ENCODE data around the gene DCP1A.

DCP1A gene

DNA sequence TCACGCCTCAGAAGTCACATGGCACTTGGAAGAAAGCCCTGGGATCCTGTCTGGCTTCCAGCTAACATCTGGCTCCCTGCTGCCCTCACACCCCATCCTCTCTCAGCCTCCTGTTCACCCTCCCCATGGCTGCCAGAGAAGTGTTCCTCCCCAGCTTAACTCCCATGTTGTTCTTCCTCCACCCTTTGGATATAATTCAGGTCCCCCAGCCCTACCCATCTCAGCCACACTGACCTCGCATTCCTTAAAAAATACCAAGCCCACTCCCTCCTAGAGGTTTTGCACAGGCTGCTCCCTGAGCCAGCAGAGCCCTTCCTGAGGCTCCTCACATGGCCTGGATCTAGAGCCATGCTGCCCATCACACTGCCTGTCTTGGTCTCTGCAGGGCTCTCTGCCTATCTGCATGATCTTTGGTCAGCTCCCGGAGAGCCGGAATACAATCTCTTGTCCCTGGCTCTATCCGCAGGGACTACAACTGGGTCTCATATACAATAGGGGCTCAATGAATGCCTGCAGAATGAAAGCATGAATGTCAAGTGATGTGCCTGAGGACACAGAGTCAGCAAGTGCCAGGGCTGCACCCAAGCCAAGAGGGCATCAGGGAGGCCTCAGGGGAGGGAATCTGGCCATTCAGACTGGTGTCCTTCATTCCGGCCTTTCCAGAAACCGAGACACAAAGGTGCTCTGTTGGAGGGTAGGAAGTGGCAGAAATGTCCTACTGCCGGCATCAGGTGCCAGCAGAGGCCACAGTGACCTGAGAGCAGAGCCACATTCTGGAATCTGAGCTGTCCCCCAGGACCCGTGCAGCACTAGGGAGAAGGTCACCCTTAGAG is 87.7 kb downstream of the DCP1A start:
- Histone ChIP-seq H3K9me3 (ENCODE audit: insufficient read depth, low read length) (no peaks in the 10 kb centered on the region), H3K4me2 (ENCODE audit: low read depth, low read length, poor library complexity, severe bottlenecking) (no peak overlapping the region), H3K9me2 (replicated peaks; ENCODE audit: insufficient read depth, low read length) (no peaks in the 10 kb centered on the region), H3K9ac (ENCODE audit: low read length) (no peak overlapping the region), H3K27ac (ENCODE audit: low read depth, low read length) (no peak overlapping the region), H3K79me2 (ENCODE audit: insufficient read depth, low read length) (peaks cover 10% of the 10 kb centered on the region), H3K4me3 (ENCODE audit: insufficient read depth, low read length, poor library complexity, severe bottlenecking) (no peak overlapping the region), H3F3A (ENCODE audit: insufficient read depth) (no peaks in the 10 kb centered on the region), H2AFZ (ENCODE audit: low read depth, low read length, severe bottlenecking) (no peak overlapping the region), H4K20me1 (ENCODE audit: low read depth, low read length) (no peaks in the 10 kb centered on the region), H3K27me3 (ENCODE audit: low read length) (no peaks in the 10 kb centered on the region), H3K36me3 (ENCODE audit: low read length) (no peaks in the 10 kb centered on the region)
- TF ChIP-seq, protein P1, sequence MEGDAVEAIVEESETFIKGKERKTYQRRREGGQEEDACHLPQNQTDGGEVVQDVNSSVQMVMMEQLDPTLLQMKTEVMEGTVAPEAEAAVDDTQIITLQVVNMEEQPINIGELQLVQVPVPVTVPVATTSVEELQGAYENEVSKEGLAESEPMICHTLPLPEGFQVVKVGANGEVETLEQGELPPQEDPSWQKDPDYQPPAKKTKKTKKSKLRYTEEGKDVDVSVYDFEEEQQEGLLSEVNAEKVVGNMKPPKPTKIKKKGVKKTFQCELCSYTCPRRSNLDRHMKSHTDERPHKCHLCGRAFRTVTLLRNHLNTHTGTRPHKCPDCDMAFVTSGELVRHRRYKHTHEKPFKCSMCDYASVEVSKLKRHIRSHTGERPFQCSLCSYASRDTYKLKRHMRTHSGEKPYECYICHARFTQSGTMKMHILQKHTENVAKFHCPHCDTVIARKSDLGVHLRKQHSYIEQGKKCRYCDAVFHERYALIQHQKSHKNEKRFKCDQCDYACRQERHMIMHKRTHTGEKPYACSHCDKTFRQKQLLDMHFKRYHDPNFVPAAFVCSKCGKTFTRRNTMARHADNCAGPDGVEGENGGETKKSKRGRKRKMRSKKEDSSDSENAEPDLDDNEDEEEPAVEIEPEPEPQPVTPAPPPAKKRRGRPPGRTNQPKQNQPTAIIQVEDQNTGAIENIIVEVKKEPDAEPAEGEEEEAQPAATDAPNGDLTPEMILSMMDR (IDR thresholded peaks at IDR 0.05; ENCODE audit: insufficient read depth, low read length, poor library complexity, severe bottlenecking): no peak
- no peak for TF ChIP-seq EZH2phosphoT487 (conservative IDR thresholded peaks at IDR 0.05; ENCODE audit: low read length)

DNA sequence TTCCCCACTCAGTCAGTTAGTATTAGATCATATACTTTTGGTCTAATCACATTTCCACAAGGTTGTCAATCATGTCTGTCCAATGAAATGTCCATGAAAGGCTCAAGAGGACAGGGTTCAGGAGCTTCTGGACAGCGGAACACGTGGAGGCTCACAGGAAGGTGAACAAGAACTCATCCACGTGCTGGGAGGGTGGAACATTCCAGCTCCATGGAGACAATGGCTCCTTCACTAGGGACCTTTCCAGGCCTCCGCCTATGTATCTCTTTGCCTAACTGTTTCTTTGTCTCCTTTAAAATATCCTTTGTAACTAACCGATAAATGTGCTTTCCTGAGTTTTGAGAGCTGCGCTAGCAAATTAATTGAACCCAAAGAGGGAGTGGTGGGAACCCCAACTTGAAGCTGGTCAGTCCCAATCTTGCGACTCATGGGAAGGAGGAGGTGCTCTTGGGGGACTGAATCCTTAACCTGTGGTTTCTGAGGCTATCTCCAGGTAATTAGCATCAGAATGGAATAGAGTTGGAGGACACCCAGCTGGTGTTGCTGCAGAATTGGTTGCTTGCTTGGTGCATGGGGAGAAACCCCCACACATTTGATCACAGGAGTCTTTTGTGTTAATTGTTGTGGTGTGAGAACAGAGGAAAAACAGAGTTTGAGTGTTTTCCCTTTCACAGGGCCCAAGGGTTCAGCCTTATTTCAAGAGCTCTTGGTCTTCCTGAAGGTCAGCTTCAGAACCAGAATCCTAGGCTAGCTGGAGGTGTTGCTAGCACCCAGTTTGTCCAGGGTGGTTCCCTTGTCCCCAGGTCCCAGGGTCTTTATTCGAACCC is 88.5 kb downstream of the DCP1A start:
- H3K79me2 ChIP-seq (ENCODE audit: insufficient read depth, low read length): peaks cover 18% of the 10 kb centered on the region
- no peak for TF ChIP-seq EZH2phosphoT487 (conservative IDR thresholded peaks at IDR 0.05; ENCODE audit: low read length)
- TF ChIP-seq, protein P1 (IDR thresholded peaks at IDR 0.05; ENCODE audit: insufficient read depth, low read length, poor library complexity, severe bottlenecking): no peak
- H3K36me3 ChIP-seq (ENCODE audit: low read length): no peaks in the 10 kb centered on the region
- H2AFZ ChIP-seq (ENCODE audit: low read depth, low read length, severe bottlenecking): no peak overlapping the region
- H3K9ac ChIP-seq (ENCODE audit: low read length): no peak overlapping the region
- H3F3A ChIP-seq (ENCODE audit: insufficient read depth): no peaks in the 10 kb centered on the region
- H3K9me3 ChIP-seq (ENCODE audit: insufficient read depth, low read length): no peaks in the 10 kb centered on the region
- H4K20me1 ChIP-seq (ENCODE audit: low read depth, low read length): peaks cover 4% of the 10 kb centered on the region; the same call in 1 of the 2 replicates
- no peak overlapping the region for H3K4me2 ChIP-seq (ENCODE audit: low read depth, low read length, poor library complexity, severe bottlenecking)
- H3K9me2 ChIP-seq (replicated peaks; ENCODE audit: insufficient read depth, low read length): no peaks in the 10 kb centered on the region
- H3K4me3 ChIP-seq (ENCODE audit: insufficient read depth, low read length, poor library complexity, severe bottlenecking): no peak overlapping the region
- no peaks in the 10 kb centered on the region for H3K27me3 ChIP-seq (ENCODE audit: low read length)
- H3K27ac ChIP-seq (ENCODE audit: low read depth, low read length): no peak overlapping the region

DNA sequence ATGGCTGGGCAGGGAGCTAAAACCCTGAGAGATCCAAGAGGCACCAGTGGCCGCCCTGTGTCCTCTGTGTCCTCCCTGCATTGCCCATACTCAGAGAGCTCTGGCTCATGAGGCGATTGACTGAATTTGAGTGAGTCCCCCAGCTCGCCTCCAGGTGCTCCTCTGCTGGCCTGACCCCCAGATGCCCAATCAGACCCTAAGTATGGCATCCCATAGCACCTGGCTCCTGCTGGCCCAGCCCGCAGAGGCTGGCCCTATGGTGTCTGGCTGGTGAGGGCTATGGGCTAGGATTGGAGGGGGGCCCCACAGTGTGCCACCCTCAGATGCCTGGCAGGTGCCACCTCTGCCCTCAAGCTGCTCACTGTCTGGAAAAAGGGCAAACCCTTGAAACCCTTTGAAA is 89.9 kb downstream of the DCP1A start:
- Histone ChIP-seq H4K20me1 (ENCODE audit: low read depth, low read length) (peaks cover 7% of the 10 kb centered on the region; the same call in 1 of the 2 replicates), H2AFZ (ENCODE audit: low read depth, low read length, severe bottlenecking) (no peak overlapping the region), H3K79me2 (ENCODE audit: insufficient read depth, low read length) (peaks cover 32% of the 10 kb centered on the region), H3K4me2 (ENCODE audit: low read depth, low read length, poor library complexity, severe bottlenecking) (no peak overlapping the region), H3K9me3 (ENCODE audit: insufficient read depth, low read length) (no peaks in the 10 kb centered on the region), H3K4me3 (ENCODE audit: insufficient read depth, low read length, poor library complexity, severe bottlenecking) (no peak overlapping the region), H3K9ac (ENCODE audit: low read length) (no peak overlapping the region), H3K27ac (ENCODE audit: low read depth, low read length) (no peak overlapping the region), H3K27me3 (ENCODE audit: low read length) (no peaks in the 10 kb centered on the region), H3F3A (ENCODE audit: insufficient read depth) (0 out of 2 replicates have a peak, but pooled peaks cover under 1% of the 10 kb centered on the region), H3K9me2 (replicated peaks; ENCODE audit: insufficient read depth, low read length) (no peaks in the 10 kb centered on the region), H3K36me3 (ENCODE audit: low read length) (no peaks in the 10 kb centered on the region)
- TF ChIP-seq EZH2phosphoT487 (conservative IDR thresholded peaks at IDR 0.05; ENCODE audit: low read length): no peak
- TF ChIP-seq, protein P1 (IDR thresholded peaks at IDR 0.05; ENCODE audit: insufficient read depth, low read length, poor library complexity, severe bottlenecking): no peak
